Measurements from ENCODE around the gene CCDC178.

GRCh38 chr18:33483908-33484307, 43.4 kb upstream of the CCDC178 start:
- TF ChIP-seq EZH2 (IDR thresholded peaks at IDR 0.05; ENCODE audit: borderline replicate concordance, low read length) (no peak), CTCF (IDR thresholded peaks at IDR 0.05; ENCODE audit: low read length) (no peak)
